RWPE2 (cell line): ENCODE data around the gene TST.
A peak's percentile ranks its signal among the peaks of the same experiment; 100 is the strongest.

Experiments used
- ATAC-seq: fragments of 200-7000 bp; cut with Tn5 transposase; 3 replicates; pipeline ENCODE4 v1.9.1; 2021; ENCODE audit warnings: low read depth
- DNase-seq: peaks from one replicate; pipeline ENCODE4 v3.0.0-alpha.2; 2020; ENCODE audit warnings: low spot score
- H3K27ac ChIP-seq: fragments of 450-650 bp; 2 replicates; pipeline ENCODE4 v1.5.1; 2017; ENCODE audit warnings: mild to moderate bottlenecking; ENCODE audit not compliant: poor library complexity, severe bottlenecking
- H3K27me3 ChIP-seq: fragments of 250-450 bp; sonication (Bioruptor Pico); 2 replicates; pipeline ENCODE4 v1.5.1; 2021; ENCODE audit warnings: mild to moderate bottlenecking, moderate library complexity; ENCODE audit not compliant: insufficient read depth, poor library complexity, severe bottlenecking
- H3K36me3 ChIP-seq: fragments of 250-450 bp; sonication (Bioruptor Pico); 2 replicates; pipeline ENCODE4 v1.5.1; 2020; ENCODE audit warnings: low read depth, mild to moderate bottlenecking, moderate library complexity
- H3K4me1 ChIP-seq: fragments of 250-450 bp; sonication (Bioruptor Pico); 2 replicates; pipeline ENCODE4 v1.5.1; 2021; ENCODE audit warnings: mild to moderate bottlenecking, moderate library complexity; ENCODE audit not compliant: insufficient read depth, poor library complexity, severe bottlenecking
- H3K4me3 ChIP-seq: fragments of 250-450 bp; sonication (Bioruptor Pico); 2 replicates; pipeline ENCODE4 v1.5.1; 2021; ENCODE audit warnings: mild to moderate bottlenecking, moderate library complexity; ENCODE audit not compliant: severe bottlenecking
- H3K9me3 ChIP-seq: fragments of 250-450 bp; sonication (Bioruptor Pico); 2 replicates; pipeline ENCODE4 v1.5.1; 2021; ENCODE audit warnings: mild to moderate bottlenecking, moderate library complexity; ENCODE audit not compliant: severe bottlenecking
- CTCF ChIP-seq: fragments of 450-650 bp; IDR thresholded peaks from one replicate; pipeline ENCODE4 v1.5.1; 2017; ENCODE audit warnings: mild to moderate bottlenecking, moderate library complexity; ENCODE audit not compliant: poor library complexity, severe bottlenecking

Gene TST

GRCh38 chr22:37064553-37064952 is 45.3 kb upstream of the TST start:
- DNase-seq (no peak), ATAC-seq (no peak)
- H3K27ac ChIP-seq = no peak overlapping the region
- no peaks in the 10 kb centered on the region for H3K36me3 ChIP-seq
- no peak for TF ChIP-seq CTCF
- H3K4me3 ChIP-seq = no peak overlapping the region
- H3K4me1 ChIP-seq = no peaks in the 10 kb centered on the region
- H3K9me3 ChIP-seq = no peaks in the 10 kb centered on the region
- H3K27me3 ChIP-seq = no peaks in the 10 kb centered on the region

GRCh38 chr22:37063431-37064420 is 44.5 kb upstream of the TST start:
- H3K4me1 ChIP-seq = no peaks in the 10 kb centered on the region
- ATAC-seq = peak; percentile 34; the same call in 2 of the 3 replicates
- no peaks in the 10 kb centered on the region for H3K36me3 ChIP-seq
- TF ChIP-seq CTCF = no peak
- H3K9me3 ChIP-seq = no peaks in the 10 kb centered on the region
- no peak overlapping the region for H3K4me3 ChIP-seq
- no peak overlapping the region for H3K27ac ChIP-seq
- H3K27me3 ChIP-seq = no peaks in the 10 kb centered on the region
- no peak for DNase-seq

GRCh38 chr22:37062702-37063381 is 43.6 kb upstream of the TST start:
- Histone ChIP-seq H3K36me3 (no peaks in the 10 kb centered on the region), H3K27me3 (no peaks in the 10 kb centered on the region), H3K4me1 (no peaks in the 10 kb centered on the region), H3K9me3 (no peaks in the 10 kb centered on the region), H3K27ac (no peak overlapping the region), H3K4me3 (no peak overlapping the region)
- DNase-seq (no peak), ATAC-seq (no peak)
- TF ChIP-seq CTCF = no peak

GRCh38 chr22:37062376-37062675 is 43.1 kb upstream of the TST start:
- no peak for TF ChIP-seq CTCF
- no peak overlapping the region for H3K27ac ChIP-seq
- no peaks in the 10 kb centered on the region for H3K27me3 ChIP-seq
- H3K36me3 ChIP-seq = no peaks in the 10 kb centered on the region
- ATAC-seq (no peak), DNase-seq (no peak)
- H3K9me3 ChIP-seq = no peaks in the 10 kb centered on the region
- H3K4me1 ChIP-seq = no peaks in the 10 kb centered on the region
- H3K4me3 ChIP-seq = no peak overlapping the region
